GM18520 (cell line): ENCODE results near the gene FRMPD1.

Experiments used
- ATAC-seq: cut with Tn5 transposase; IDR thresholded peaks from one replicate; pipeline ENCODE4 v1.9.1; 2021; ENCODE audit not compliant: unreplicated experiment

Gene FRMPD1

GRCh38 chr9:37678789-37679273 is 28.1 kb downstream of the FRMPD1 start:
- no peak for ATAC-seq

GRCh38 chr9:37679649-37680402 is 29.1 kb downstream of the FRMPD1 start:
- no peak for ATAC-seq

GRCh38 chr9:37682951-37683350 is 32.2 kb downstream of the FRMPD1 start:
- ATAC-seq = no peak

- ATAC-seq = no peak
Measured at GRCh38 chr9:37683531-37684371, 33.0 kb downstream of the FRMPD1 start.

GRCh38 chr9:37692622-37693221 is 42.0 kb downstream of the FRMPD1 start:
- no peak for ATAC-seq

GRCh38 chr9:37693260-37693659 is 42.5 kb downstream of the FRMPD1 start:
- no peak for ATAC-seq

GRCh38 chr9:37694355-37694754 is 43.6 kb downstream of the FRMPD1 start:
- ATAC-seq = no peak

- ATAC-seq = no peak
Measured at GRCh38 chr9:37696528-37696927, 45.8 kb downstream of the FRMPD1 start.

- ATAC-seq = no peak
Measured at GRCh38 chr9:37700131-37700530, 49.4 kb downstream of the FRMPD1 start.

GRCh38 chr9:37700900-37701299 is 50.1 kb downstream of the FRMPD1 start:
- no peak for ATAC-seq

GRCh38 chr9:37705787-37706186 is 55.0 kb downstream of the FRMPD1 start:
- ATAC-seq = no peak

- no peak for ATAC-seq
Measured at GRCh38 chr9:37706290-37706689, 55.5 kb downstream of the FRMPD1 start.

- ATAC-seq = no peak
Measured at GRCh38 chr9:37707748-37708147, 57.0 kb downstream of the FRMPD1 start.

- no peak for ATAC-seq
Measured at GRCh38 chr9:37710046-37710445, 59.3 kb downstream of the FRMPD1 start.

- no peak for ATAC-seq
Measured at GRCh38 chr9:37715260-37715659, 64.5 kb downstream of the FRMPD1 start.

GRCh38 chr9:37715991-37716505 is 65.3 kb downstream of the FRMPD1 start:
- ATAC-seq = no peak

- no peak for ATAC-seq
Measured at GRCh38 chr9:37719526-37719925, 68.8 kb downstream of the FRMPD1 start.

GRCh38 chr9:37727013-37727412 is 76.3 kb downstream of the FRMPD1 start:
- no peak for ATAC-seq

- ATAC-seq = no peak
Measured at GRCh38 chr9:37729499-37729898, 78.7 kb downstream of the FRMPD1 start.

- no peak for ATAC-seq
Measured at GRCh38 chr9:37730256-37730655, 79.5 kb downstream of the FRMPD1 start.

GRCh38 chr9:37730839-37731238 is 80.1 kb downstream of the FRMPD1 start:
- no peak for ATAC-seq
